HG03439 (cell line): ENCODE data around the gene TRIM50.
"Not testable (repeated sequence)": the region's sequence is repeated elsewhere in the genome, so short reads cannot be mapped to it uniquely, and the experiment has no call there.

Experiments used
- ATAC-seq: cut with Tn5 transposase; IDR thresholded peaks from one replicate; pipeline ENCODE4 v1.9.1; 2021; ENCODE audit warnings: mild to moderate bottlenecking, moderate library complexity; ENCODE audit not compliant: unreplicated experiment

The TRIM50 gene

DNA sequence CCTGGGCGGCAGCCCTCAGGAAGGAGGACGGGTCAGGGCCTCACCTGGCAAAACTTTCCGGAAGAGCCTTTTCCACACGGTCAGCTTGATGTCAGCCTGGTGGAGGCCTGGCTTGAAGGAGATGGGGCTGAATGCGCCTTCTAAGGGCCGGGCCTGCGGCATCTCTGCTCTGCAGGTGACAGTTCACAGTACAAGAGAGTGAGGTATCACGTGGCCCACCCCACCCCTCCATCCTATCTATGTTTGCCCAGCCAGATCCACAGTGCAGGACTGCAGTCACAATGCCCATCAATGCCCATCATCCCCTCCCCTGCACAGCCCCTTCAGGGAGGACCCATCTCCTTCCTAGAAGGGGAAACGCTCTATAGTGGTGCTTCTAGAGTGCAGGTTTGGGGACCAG is 11.4 kb downstream of the TRIM50 start:
- ATAC-seq = no peak

DNA sequence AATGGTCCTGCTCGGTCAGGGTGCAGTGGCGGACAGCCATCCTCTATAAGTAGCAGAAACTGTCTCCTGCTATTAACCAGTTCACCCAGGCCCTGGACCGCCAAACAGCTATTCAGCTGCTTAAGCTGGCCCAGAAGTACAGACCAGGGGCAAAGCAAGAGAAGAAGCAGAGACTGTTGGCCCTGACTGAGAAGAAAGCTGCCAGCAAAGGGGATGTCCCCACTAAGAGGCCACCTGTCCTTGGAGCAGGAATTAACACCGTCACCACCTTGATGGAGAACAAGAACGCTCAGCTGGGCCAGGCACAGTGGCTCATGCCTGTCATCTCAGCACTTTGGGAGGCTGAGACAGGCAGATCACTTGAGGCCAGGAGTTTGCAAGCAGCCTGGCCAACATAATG is 13.6 kb downstream of the TRIM50 start:
- ATAC-seq = no peak

DNA sequence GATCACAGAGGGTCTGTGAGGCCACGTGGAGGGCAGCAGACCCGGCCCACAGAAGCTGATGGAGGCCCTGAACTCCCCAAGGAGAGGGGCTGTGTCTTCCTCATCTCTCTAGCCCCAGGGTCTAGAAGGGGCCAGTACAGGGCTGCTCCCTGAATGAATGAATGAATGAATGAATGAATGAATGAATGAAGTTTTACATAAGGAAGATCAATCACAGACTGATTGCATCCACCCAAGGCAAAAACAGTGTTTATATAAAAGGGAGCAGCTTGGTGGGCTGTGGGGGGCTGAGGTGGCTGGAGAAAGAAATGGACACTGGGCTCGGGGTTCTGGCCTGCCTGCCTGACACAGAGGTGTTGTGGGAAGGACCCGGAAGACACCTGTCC is 14.4 kb downstream of the TRIM50 start:
- ATAC-seq = no peak

DNA sequence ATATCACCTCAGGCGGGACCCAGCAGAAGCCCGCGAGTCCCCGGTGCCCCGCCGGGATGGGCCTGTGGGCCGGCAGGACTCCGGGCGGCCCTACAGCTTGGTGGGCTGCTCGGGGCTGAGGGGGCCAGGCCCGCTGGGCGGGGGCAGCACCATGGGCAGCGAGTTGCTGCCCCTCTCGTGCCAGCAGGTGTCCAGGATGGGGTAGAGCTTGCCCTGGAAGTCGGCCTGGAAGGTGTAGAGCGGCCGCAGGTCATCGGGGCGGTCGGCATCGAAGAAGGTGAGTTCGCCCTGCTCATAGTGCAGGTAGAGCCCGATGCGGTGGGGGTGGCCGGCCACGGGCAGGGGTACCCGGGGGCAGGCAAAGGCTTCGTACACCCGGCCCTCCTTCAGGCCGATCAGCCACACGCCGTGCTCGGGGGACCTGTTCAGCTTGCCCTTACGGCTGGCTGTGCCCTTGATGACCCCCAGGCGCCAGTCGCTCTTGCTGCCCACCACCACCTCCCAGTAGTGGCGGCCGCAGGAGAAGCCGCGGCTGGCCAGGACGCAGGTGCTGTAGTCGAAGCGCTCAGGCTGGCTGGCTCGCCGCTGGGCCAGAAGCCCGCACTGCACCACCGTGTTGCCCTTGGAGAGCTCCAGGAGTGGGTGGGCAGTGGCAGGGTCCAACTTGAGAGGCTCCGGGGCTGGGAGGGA is 14.9 kb downstream of the TRIM50 start:
- no peak for ATAC-seq

DNA sequence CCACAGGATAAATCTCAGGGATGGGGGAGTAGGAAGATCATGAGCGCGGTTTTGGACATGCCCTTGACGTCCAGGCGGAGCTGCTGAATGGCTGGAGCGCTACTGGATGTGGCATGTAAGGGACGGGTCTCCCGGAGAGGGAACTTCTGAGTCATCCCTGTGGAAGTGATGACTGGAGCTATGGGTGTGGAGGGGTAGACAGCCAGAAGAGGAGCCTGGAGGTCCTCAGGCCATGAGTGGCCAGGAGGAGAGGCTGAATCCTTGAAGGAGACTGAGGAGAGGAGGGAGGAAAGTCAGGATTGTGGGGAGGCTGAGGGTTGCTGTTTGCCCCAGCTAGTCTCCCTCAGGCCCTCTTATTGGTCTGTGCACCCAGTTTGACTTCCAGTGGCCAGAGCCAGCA is 16.5 kb downstream of the TRIM50 start:
- not testable (repeated sequence) for ATAC-seq

DNA sequence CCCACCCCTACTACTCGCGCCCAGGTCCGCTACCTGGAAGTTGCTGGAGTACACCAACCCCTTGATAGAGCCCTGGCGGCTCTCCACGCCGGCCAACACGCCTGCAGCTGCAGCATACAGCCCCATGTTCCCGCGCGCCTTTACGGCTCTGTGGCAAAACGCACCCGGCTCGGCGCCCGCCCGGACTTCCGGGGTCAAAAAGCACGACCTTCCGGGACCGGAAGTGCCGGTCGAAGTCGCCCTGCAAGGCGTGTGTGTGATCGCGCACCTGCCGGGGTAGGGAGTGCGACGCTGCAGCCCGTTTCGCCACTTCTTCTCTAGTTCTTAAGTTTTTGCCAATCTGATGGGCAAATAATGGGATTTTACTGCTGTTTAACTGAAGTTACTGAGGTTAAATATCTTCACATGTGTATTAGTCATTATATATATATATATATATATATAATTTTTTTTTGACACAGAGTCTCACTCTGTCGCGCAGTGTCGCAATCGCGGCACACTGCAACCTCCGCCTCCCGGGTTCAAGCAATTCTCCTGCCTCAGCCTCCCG is 19.1 kb downstream of the TRIM50 start, which contains the start of gene NSUN5:
Gene NSUN5, minus strand, starts transcription at position 162 of the 550 bp plus-strand sequence. Its CDS starts 36 bp downstream, at position 126.
- peak; percentile 81 for ATAC-seq

DNA sequence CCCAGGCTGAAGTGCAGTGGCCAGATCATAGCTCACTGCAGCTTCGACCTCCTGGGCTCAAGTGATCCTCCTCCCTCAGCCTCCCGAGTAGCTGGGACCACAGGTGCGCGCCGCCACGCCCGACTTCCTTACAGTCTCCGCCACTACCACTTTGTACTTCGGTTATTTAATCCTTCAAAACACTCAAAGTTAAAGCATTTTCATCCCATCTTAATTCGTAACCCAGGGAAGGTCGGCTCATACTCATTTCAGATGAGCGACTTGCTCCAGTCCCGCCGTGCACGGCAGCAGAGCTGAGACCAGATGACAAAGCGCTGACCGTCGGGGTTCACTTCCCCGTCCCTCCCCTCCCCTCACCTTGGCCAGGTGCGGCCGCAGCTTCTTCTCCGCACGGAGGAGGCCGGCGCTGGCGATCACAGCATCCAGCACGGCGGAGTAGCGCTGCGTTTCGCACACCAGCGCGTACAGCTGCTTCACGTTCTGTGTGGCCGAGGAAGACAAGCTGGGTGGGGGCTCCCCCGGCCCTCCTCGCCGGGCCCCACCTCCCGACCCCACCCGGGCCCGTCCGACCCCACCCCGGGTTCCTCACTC is 19.7 kb downstream of the TRIM50 start:
- ATAC-seq = peak; percentile 35

DNA sequence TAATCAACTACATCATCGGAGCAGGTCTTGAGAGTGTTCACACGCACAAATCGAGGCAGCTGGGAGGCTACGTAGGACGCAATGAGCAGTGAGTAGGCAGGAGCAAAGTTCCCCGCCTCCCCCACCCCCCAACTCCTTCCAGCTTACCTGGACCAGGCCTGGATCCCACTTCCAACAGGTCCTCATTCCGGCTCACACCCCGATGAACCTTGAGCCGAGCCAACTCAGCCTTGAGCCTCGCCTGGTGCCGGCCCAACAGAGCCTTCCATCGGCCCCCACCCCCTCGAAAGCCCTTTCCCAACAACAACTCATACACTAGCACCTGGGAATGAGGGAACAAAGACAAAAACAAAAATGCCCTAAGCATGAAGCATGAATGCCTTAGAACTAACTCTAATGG is 20.4 kb downstream of the TRIM50 start:
- ATAC-seq = no peak

DNA sequence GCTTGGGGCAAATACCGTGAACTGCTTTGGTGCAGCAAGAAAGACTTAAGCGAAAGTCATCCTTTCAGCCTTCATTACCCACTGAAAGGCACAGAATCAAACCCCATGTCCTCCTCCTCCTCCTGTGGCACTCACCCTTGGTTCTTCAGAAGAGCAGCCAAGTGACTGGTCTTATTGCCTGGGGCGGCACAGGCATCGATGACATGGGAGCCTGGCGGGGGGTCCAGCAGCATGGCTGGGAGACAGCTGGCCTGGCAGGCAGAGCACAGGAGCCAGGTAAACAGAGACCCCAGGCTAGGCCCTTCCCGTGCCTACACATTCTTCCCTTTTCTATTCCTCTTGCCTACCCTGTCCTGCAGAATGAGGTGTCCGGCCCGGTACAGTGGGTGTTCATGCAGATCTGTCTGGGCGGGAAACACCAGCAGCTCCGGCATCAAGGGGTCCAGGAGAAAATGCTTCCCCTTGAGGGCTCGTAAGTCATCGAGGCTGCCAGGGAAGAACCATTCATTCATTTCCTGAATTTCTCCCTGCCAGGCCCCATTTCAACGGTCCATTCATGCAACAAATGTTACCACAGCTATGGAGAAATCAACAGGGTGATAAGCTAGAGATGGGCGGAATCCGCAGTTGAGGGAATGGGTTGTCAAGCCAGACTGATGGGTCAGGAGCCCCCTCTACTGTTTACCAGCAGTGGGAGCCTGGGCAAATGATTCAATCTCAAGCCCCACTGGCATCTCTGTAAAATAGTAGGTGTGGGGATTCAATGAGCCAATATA is 23.1 kb downstream of the TRIM50 start:
- ATAC-seq = not testable (repeated sequence)

DNA sequence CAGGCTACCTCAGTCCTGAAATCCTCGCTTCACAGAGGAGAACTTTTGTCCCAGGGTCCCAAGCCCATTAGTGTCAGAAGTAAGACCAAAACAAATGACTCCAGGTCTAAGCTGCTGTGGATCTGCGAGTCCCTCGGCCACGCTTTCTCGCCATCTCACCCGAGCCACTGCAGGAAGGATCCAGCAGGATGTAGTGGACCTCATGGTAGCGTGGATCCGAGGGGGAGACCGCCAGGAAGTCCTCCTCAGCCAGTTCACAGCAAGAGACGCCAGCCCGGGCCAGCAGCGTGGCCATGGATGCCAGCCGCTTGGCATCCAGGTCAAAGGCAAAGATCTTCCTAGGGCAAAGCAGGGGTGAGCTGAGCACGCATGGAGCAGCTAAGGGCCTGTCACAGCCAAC is 23.8 kb downstream of the TRIM50 start:
- no peak for ATAC-seq

DNA sequence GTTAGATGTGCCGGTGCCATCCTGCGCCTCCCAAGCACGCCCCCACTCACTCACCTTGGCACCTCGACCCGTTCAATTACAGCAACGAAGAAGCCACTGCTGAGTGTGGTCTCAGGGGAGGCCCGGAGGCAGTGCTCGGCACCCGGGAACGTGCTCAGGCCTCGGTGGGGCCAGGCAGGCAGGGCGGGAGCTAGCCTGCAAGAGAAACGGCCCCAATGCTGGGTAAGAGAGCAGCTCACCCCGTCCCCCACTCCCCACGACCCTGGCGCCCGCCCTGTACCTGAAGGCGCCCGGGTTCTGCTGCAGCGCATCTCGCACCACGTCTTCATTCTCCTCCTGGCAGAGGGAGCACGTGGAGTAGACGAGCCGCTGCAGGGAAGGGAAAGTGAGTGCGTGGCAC is 24.3 kb downstream of the TRIM50 start:
- ATAC-seq = no peak

DNA sequence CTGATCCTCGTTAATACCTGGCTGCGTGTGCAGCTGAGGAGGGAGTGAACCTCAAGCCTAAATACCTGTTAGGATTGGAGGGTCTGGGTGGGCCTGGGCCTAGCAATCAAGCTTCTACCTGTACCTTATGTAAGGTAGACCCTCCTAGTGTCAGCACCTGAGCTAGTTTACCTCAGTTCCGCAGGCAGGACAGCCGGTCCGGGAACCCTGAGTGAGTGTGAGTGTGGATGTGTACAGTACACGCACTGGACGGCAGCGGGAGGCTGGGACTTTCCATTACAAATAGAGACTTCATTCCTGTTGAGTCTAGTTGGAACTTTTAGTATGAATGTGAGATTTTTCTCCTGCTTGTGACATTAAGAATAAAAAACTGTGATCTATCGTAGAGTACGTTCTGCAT is 25.0 kb downstream of the TRIM50 start:
- not testable (repeated sequence) for ATAC-seq

DNA sequence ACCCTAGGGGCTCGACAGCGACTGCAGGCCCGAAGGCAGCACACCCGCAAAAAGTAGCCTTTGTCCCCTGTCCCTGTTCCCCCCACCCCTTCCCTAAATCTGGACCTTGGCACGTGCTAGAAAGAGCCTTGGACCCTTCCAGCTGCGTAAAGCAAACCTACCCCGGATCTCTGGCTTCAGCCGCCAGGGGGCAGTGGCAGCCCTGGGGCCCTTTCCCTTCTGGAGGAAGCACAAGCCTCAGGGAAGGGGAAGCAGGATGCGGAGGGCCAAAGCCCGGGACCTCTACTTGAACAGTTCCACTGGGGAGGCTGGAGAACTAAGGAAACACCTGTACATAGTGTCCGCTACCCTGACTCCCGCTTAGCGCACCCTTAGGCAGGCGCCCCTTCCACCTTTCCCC is 26.8 kb downstream of the TRIM50 start:
- not testable (repeated sequence) for ATAC-seq

DNA sequence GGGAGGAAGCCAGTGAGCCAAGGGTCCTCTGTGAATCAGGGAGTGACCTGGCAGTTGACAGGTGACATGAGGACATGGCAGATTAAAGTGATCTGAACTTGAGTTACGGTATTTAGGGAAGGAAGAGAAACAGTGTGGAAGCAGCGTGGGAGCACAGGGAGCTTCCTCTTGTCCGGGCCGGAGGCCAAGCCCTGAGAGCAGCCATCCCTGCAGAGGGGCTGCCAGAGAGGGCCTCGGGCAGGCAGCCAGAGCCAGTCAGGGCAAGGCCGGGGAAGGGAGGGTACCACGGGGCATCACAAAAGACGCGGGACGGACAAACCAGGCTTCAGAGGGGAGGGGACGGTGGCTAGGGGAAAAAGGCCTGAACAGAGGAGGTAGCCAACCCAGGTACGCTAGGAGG is 28.1 kb downstream of the TRIM50 start:
- not testable (repeated sequence) for ATAC-seq

DNA sequence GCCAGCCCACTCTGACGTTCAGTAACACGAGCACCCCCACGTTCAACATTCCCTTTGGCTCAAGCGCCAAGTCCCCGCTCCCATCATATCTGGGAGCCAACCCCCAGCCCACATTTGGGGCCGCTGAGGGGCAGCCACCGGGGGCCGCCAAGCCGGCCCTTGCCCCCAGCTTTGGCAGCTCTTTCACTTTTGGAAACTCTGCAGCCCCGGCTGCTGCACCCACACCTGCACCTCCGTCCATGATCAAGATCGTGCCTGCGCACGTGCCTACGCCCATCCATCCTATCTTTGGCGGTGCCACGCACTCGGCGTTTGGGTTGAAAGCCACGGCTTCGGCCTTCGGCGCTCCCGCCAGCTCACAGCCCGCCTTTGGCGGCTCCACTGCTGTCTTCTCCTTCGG is 30.2 kb downstream of the TRIM50 start:
- not testable (repeated sequence) for ATAC-seq

DNA sequence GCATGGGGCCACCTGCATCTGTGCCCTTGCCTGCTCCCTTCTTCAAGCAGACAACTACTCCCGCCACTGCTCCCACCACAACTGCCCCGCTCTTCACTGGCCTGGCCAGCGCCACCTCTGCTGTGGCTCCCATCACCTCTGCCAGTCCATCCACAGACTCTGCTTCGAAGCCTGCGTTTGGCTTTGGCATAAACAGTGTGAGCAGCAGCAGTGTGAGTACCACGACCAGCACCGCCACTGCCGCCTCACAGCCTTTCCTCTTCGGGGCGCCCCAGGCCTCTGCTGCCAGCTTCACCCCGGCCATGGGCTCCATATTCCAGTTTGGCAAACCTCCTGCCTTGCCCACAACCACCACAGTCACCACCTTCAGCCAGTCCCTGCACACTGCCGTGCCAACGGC is 30.6 kb downstream of the TRIM50 start:
- not testable (repeated sequence) for ATAC-seq

DNA sequence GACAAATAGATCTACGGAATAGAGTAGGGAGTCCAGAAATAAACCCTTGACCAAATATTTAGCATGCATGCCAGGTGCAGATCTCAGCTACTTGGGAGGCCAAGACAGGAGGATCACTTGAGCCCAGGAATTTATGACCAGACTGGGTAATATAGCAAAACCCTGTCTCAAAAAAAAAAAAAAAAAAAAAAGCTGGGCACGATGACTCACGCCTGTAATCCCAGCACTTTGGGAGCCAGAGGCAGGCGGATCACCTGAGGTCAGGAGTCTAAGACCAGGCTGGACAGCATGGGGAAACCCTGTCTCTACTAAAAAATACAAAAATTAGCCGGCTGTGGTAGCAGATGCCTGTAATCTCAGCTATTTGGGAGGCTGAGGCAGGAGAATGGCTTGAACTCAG is 50.7 kb downstream of the TRIM50 start:
- ATAC-seq = not testable (repeated sequence)

DNA sequence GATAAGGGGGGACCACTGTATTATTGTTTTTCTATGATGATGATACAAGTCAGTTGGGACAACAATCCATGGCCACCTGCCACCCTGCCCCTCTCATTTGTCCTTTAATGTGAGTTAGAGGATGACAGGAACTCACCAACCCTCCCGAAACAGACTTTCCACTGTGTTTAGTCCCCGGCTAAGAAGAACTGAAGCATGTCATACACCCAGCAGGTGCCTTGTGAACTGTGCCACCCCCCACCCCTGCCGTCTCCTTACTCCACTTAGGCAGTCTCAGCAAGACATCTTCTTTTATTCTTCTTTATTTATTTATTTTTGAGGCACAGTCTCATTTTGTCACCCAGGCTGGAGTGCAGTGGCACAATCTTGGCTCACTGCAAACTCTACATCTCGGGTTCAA is 60.1 kb downstream of the TRIM50 start:
- ATAC-seq = not testable (repeated sequence)

DNA sequence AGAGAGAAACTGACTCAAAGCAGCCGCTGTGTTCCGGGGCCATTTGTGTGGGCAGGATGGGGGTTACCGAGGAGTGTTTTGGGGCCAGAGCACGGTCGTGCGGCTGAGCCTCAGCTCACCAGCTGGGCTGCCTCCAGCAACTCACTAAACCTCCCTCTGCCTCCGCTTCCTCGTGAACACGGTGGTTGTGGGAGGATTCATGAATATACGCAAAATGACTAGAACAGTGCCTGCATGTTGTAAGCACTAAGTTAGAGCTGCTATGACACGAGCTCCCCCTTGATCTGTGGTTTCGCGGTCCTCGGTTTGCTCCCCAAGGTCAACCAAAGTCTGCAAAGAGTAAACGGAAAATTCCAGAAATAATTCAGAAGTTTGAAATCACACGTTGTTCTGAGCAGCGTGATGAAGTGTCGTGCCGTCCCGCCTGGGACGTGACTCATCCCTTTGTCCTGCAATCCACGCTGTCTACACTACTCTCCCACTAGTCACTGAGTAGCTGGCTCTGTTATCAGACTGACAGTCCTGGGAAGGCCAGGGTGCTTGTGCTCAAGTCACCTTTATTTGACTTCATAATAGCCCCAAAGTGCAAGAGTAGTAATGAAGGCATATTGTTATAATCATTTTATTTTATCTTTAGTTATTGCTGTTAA is 61.0 kb downstream of the TRIM50 start:
- peak; percentile 79 for ATAC-seq
